ENCODE measurements around the gene ABAT.
"Not testable (repeated sequence)": the region's sequence is repeated elsewhere in the genome, so short reads cannot be mapped to it uniquely, and the experiment has no call there.

Gene ABAT

DNA sequence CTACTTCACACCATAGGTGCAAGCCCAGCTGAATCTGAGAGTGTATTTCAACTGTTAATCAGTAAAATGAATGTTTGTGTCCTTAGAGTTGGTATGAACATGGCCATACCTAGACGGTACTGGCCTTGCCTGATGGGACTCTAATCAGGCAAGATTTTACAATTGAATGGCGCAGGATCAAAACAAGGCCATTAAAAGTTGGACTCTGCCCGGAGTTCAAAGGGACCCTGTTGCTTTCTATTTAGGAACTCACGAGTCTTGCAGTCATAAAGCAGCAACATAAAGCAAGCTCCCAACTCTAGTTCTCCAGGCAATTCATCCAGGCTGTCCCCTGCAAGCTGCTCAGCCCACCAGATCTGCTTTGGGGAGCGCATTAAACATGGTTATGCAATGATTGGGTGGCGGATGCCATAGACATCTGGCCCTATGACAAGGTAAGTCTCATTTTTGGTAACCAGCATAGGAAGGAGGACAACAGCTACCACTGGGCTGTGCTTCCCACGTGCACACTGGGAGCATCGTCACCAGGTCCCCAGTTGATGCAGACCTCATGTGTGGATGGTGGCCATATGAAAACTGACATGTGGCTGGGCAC lies 114.3 kb downstream of the ABAT start:
- DNase-seq, result no peak

DNA sequence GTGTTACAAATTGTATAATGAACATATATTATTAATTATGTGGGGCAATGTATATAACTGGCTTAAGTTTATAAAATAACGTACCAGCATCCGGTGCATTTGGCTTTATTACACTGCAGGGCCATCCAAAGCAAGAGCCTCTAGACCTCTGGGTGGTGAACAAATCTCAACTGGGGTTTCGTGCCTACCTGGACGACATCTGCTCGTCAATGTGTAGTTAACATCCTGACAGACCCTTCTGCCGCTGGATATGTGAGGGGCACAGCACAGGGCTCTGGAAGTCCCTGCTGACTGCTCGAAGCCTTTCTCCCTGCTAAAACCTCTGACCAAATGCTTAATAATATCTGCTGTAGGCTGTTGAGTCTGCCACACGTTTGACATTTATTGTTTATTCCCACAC lies 120.7 kb downstream of the ABAT start:
- no peak for DNase-seq

DNA sequence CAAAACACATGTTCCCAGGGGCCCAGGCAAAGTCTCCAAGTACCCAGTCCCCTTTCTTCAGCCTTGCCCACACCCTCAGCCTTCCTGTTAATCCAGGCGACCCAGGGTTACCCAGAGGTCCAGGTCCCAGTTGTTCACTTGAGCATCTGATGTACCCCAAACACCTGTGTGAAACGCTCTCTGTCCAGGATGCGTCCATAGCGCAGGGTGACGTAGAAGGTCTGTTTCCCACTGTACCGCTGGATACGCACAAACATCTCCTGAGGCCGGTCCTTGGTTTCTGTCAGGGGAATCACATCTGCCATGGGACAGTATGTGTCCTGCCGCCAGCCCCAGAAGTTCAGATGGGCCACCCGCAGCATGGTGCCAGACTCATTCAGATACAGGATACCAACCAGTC lies 121.4 kb downstream of the ABAT start:
- no peak for DNase-seq

DNA sequence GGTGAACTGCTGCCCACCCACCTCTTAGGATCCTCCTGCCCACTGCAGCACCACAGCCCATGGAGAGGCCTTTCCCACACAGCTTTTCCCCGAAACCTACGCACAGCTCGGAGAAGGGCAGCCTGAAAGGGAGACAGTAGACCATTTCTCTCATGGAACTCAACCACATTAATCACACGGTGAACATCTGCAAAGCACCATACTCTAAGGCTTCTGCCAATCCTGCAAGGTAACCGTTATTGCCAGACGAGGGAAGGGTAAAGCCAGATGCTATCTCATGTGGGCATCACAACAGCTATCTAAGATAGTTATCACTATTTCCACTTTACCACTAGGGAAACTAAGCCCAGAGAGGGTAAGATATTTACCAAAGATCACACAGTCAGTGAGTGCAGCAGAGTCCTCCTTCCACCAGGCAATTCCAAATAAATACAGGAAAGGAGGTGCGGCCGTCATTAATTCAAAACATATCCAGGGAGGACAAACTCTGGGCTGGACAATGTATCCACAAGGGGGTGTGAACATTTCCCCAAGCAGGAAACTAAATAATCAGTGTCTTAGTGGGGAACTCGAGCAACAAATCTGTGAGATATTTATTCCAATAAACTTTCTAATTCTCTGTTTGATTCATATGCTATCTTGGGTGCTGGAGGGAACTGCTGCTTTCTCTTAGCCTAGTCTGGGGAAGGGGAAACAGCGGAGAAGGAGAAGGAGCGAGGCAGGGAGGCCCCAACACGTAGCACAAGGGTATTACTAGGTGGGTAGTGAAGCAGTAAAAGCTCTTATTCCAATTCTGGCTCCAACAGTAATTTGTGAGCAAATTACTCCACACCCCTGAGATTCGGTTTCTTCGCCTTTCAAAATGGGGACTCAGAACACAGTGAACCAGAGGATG lies 122.3 kb downstream of the ABAT start:
- no peak for DNase-seq

DNA sequence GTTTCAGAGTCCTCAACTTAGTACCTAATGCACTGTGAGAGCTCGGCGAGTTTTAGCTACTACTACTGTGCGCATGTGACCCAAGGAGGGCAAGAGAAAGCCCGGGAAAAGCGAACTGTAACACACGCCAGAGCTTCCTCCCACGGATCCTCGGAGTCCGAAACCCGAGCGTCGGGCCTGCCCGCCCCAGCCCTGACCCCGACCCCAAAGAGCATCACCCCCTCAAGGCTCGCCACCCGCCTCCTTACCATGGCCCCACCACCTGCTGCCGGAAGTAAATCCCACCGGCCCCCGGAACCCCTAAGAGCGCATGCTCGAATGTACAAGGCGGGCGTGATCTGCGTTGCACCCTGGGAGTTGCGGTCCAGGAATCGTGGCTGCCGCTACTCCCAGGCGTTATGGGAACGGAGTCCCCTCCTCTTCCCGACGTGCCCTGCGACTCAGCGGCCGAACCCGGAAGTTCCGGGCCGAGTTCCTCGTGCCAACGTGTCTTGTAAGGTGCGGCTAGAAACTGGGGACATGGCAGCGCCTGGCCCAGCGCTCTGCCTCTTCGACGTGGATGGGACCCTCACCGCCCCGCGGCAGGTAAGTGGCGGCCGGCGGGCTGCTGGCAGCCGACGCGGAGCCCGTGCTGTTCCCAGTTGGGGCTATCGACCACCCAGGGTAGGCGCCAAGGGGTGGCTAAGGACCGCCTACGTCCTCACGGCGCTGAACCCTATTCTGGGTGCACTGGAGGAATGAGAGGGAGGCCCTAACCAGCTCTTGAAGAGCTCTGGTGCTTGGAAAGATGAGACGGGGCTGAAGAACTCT lies 123.2 kb downstream of the ABAT start, which contains the start of the genes PMM2 and TMEM186:
PMM2 (plus strand) TSS at position 476 of the 810 bp plus-strand sequence; CDS start at position 520, 44 bp downstream.
TMEM186 (minus strand) TSS at position 276 of the 810 bp plus-strand sequence; CDS start at position 251, 25 bp downstream.
- DNase-seq, result peak; percentile 95

DNA sequence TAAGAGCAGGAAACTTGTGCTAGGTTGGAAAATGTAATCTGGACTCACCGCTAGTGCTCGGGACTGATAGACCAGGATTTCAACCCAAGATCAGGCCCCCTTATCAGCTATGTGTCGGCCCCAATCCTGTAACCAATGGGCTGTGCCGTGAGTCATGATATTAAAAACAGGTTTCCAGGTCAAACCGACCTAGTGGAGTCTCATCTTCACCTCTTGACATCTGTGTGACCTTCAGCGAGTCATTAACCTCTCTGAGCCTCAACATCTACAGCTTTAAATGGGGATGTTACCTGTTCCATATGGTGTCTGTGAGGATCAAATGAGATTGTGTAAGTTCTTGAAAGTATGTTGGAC lies 123.7 kb downstream of the ABAT start:
- DNase-seq, result peak; percentile 26

DNA sequence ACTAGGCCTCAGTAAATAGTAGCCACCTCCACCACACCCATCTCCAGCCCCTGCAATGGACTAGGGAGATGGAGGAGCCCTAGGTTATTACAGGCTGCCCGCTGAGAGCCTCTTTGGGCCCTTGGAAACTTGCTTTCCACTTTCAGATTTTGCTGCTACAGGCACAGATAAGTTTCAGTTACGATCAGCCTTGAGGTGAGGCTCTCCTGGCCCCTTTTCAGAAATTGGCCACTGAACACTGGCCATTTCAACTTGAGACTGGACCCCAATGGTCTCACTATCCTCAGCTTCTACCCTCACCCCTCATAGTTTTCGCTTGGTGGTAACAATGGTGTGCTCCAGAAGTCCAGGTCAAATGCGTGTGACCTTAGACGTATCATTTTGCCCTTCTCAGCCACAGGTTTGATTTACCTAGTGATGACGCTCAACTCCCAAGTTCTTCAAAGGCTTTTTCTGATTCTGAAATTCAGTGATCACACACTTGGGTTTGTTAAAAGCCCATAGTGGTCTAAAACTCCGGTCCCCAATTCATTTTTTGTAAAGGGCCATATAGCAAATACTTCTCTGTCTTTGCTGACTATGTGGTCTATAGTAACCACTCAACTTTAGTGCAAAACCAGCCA lies 124.2 kb downstream of the ABAT start:
- DNase-seq, result no peak

DNA sequence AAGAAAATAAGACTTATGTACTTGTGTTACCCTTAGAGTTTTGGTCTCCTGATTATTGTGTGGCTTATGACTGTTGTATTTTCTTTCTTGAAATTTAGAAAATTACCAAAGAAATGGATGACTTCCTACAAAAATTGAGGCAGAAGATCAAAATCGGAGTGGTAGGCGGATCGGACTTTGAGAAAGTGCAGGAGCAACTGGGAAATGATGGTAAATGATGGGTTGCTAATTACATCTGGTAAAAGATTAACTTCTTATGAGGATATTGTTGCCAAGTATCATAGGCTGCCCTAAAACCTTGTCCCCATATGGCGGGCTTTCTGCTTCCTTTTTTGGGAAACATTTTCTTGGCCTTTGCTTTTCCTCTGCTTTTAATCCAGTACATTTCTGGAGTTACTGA lies 127.3 kb downstream of the ABAT start:
- DNase-seq, result no peak

DNA sequence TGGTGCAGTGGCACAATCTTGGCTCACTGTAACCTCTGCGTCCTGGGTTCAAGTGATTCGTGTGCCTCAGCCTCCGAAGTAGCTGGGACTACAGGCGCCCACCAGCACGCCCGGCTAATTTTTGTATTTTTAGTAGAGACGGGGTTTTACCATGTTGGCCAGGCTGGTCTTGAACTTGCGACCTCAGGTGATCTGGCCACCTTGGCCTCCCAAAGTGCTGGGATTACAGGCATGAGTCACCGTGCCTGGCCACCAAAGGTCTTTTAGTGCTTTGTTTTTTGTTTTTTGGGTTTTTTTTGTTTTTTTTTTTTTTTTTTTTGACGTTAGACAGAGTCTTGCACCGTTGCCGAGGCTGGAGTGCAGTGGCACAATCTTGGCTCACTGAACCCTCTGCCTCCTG lies 129.3 kb downstream of the ABAT start:
- not testable (repeated sequence) for DNase-seq

DNA sequence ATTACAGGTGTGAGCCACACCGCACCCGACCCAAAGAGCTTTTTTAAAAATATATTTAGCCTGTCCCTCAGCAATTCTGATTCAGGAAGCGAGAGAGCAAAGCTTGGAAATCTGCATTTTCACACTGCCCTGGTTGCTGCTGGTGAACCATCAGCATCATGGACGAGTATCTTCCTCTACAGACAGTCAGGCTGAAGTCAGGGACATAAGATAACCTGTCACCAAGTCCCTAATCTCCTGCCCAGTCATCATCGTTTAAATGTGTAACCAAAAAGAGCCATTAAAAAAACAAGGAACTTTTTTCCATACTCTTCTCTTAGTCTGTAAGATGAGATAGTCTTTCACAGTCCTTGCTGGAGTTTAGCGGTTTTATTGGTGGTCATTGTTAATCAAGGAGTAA lies 129.9 kb downstream of the ABAT start:
- DNase-seq, result no peak

DNA sequence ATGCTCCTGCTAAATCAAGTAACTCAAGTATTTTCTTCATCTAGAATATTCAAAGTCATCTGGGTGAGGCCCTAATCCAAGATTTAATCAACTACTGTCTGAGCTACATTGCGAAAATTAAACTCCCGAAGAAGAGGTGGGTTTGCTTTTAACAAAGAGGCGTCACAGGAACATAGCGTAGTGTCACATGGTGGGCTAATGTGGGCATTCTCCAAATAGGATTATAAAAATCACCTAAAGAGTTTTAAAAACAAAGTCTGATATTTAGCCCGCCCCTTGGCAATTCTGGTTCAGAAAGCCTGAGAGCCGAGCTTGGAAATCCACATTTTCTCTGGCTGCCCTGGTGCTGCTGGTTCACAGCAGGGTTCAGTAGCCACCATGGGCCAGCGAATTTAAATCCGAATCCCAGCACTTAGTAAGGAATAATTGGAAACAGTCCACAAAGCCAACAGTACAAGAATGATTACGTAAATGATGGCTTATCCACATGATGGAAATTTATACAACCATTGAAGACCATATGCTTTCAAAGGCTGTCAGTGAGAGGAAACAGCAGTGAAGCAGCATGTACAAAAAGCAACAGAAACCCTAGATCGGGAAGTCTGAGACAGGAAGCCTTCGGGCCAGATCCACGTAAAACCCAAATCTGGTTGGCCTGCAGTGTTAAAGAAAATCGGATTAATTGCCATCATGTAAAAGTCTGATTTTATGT lies 132.0 kb downstream of the ABAT start:
- DNase-seq, result no peak

DNA sequence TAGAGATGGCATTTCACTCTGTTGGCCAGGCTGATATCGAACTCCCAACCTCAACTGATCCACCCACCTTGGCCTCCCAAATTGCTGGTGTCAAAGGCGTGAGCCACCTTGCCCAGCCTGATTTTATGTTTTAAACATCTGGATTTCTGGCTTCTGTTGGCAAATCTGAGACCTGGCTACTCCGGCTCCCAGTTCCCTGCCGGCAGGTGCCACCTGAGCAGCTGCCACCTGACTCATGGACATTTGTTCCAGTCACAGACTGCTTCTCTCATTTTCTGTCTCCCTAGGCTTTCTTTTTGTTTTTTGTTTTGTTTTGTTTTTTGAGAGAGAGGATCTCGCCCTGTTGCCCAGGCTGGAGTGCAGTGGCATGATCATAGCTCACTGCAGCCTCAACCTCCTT lies 132.8 kb downstream of the ABAT start:
- no peak for DNase-seq

DNA sequence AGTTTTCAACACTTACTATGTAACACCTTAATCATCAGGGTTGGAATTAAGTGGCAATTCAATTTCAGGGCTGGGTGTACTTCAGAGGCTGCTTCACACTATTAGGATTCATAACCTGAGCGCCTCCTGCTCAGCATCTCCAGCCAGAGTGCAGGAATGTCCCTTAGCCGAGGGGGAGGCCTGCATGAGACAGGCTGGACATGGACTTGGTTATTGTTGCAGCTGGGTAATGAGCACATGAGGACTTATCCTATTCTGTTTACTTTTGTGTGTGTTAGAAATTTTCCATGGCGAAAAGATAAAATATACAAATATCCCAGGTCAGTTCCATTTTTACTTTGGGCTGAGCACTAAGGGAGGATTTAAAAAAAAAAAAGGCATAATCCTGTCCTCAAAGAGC lies 133.6 kb downstream of the ABAT start:
- DNase-seq, result no peak

DNA sequence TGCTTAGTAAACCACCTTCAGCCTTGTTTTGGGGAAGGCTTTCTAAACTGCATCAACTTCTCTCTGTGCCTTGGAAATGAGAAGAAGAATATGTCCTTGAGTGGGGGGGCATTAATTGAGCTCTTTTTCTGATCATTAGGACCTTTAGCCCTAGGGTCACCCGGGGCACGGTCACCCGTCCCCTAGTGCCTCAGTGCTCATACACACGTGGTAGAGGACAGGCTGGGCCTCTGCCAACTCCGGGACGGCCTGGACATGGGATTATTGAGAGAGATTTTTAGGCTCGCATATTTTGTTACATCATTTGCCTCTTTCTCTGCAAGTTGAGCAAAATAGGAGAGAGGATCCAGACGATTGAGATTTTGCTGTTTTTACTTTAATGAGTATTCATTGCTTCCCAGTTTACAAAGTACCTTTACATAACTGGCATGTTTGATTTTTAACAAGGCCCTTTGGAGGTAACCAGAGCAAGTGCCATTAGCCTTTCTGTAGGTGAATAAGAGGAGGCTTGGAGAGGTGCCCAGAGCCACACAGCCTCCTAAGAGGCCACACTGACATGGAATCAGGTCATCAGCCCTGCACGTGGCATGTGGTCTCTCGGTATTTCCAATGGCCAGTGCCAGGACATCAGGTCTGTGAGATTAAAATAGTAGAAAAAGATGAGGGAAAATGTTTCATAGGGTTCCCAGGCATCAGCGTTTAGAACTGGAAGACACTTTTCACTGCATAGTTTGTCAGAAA lies 134.4 kb downstream of the ABAT start:
- DNase-seq, result no peak

DNA sequence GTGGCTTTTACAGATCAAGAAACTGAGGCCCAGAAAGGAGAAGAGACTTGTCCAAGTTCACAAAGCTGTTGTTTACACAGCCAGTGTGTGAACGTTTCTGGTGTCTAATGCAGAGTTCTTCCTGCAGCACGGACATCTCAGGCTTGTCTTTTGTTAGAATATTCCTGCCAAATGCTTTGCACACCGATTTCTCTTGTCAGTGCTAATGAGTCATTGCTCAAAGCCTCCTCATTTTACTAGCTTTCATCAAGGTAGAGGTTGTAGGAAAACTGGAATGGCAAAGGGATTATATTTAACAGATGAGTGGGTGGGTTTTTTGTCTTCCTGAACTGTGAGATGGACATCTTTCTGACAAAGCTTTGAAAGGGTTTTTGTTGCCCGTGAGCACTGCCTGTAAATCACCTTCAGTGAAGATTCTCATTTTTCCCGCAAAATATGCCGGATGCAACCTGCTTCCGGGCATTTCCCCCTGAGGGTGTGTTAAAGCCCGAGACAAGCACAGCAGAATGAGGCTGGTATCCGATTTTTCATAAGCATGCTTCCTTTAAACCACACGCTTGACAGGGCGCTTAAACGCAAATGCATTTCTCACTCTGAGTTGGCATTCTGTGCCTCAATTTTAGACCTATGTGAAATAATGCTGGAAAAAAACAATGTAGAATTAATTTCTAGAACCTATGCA lies 137.9 kb downstream of the ABAT start:
- DNase-seq, result no peak

DNA sequence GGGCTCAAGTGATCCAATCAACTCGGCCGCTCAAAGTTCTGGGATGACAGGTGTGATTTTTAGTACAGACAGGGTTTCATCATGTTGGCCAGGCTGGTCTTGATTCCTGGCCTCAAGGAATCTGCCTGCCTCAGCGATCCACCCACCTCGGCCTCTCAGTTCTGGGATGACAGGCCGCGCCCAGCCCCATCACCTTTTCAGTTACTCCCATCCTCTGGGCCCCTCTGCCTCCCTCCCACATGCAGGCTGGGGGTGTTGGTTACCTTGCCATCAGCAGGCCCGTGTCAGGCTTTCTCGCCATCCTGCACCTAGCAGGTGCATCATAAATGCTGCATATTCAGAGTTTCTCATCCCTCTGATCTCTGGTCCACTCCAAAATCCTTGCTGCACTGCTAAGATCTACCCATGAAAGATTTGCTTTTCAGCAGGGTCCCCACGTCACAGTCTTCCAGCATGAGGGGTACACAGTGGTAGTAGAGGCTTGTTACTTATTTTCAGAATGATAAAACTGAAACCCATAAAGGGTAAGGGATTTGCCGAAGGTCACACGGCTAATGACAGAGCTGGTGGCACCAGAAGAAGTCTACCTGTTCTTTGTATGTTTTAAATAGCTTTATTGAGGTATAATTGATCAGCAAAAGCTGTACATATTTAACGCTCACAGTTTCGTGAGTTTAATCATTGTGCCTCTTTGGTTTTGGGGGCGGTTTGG lies 139.8 kb downstream of the ABAT start:
- no peak for DNase-seq

DNA sequence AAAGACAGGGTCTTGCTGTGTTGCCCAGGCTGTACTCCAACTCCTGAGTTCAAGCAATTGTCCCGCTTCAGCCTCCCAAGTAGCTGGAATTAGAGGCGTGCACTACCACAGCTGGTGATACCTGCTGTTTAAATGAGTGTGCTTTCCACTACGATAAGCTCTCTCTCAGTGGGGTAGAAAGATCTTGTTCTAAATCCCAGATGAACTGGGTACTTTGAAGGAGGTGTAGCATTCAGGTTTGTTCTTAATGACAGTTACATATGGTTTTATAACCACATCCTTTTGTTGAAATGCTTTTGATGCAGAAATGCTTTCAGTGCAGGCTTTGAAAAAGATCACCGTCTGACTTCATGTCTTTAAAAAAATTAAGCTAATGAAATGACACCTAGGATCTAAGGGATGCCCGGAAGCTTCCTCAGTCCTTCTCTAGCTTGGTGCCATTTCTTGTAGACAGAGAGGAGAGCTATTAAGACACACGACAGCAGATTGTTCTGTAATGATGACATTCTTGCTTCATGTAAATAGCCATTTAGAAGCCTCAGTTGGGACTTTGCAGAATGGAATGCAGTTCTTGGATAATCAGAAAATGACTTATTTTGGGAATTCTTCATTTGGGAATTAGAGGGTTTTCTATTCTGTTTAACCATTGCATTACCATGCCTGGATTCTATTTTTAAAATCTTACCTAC lies 142.7 kb downstream of the ABAT start:
- peak; percentile 2 for DNase-seq

DNA sequence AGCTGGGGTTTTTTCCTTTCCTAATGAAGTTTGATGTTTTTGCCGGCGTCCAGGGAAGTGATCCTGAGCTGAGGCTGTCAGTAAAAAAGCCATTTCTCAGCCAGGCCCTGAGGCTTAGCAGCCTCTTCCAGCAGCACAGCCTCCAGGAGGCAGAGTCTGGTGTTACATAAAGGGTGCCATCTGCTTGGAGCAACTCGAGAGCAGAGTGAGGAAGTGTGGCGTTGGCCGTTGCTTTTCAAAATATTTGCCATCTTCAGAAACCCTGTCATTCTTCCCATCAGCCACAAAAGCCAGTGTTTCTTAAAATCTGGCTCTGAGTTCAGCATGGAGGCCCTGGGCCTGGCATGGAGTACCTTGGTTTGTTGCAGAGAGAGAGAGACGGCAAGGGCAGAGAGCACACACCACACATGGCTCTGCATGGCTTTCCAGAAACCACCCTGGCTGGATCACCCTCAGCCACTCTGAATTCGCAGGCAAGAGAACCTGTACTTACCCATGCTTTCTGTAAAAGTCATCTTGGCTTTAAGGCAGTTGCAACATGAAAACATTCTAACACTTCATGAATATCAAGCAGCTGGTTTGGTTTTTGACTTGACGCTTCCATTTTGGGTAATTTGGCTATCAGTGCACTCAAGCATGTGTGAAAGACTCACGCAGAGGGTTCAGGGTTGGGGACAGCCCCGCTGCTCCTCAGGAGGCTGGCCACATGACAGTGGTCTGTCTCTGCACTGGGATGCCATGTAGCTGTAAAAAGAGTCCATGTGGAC lies 144.3 kb downstream of the ABAT start:
- no peak for DNase-seq

All from CD4-positive, alpha-beta T cell treated with Interleukin-4 for 4 hours (primary cell).